ENCODE measurements around the gene PPP2R5A.

Gene PPP2R5A

DNA sequence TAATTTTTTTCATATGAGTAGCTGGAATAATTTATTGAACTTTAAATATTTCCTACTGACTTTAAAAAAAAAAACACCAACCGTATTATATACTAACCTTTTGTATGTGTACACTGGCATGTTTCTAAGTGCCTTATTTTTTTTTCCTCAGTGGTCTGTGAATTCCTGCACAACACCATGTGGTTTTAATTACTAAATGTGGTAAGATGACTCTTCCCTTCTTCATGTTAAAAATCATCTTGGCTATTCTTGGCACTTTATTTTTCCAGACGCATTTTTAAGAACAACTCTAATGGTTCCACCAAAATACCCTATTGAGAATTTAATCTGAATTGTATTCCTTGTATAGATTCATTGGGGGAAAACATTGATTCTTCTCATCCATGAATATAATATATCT is 28.4 kb downstream of the PPP2R5A start:
- no peaks in the 10 kb centered on the region for H3K9me3 ChIP-seq (ENCODE audit: control insufficient read depth, insufficient read depth, low read depth, low read length)
- ChIA-PET CTCF (interaction anchor here (0.6 to 1.4 kb wide), 7 partner anchors 17 to 633 kb away, joined by 3 to 6 read pairs (median 3); no protein-coding TSS in a partner anchor), POLR2A (no interaction called here)
- H3K36me3 ChIP-seq (ENCODE audit: control insufficient read depth in 2 of 2, insufficient read depth in 1 of 2, low read length in 2 of 2) = no peaks in the 10 kb centered on the region
- no peak overlapping the region for H3K4me3 ChIP-seq (ENCODE audit: low read depth, low read length)
- no peaks in the 10 kb centered on the region for H3K4me1 ChIP-seq (ENCODE audit: control insufficient read depth, insufficient read depth, low read length)
- no peak overlapping the region for H3K27ac ChIP-seq (ENCODE audit: extremely low read depth, low read depth, low read length)
- TF ChIP-seq ZNF19 (tag by site-specific recombination; IDR thresholded peaks at IDR 0.05; ENCODE audit: low read depth) (no peak), ZNF626 (tag by site-specific recombination; IDR thresholded peaks at IDR 0.05) (no peak), ZNF266 (tag by site-specific recombination; IDR thresholded peaks at IDR 0.05; ENCODE audit: low read depth) (no peak), ZBTB20 (tag by site-specific recombination; IDR thresholded peaks at IDR 0.05) (no peak), ZNF830 (tag by site-specific recombination; IDR thresholded peaks at IDR 0.05; ENCODE audit: low read depth) (no peak), ZNF211 (tag by site-specific recombination; IDR thresholded peaks at IDR 0.05; ENCODE audit: low read depth) (no peak), ZNF114 (tag by site-specific recombination; IDR thresholded peaks at IDR 0.05) (no peak), GFI1B (tag by site-specific recombination; IDR thresholded peaks at IDR 0.05) (no peak), KLF16 (tag by site-specific recombination; IDR thresholded peaks at IDR 0.05) (no peak), ZNF768 (tag by site-specific recombination; IDR thresholded peaks at IDR 0.05) (no peak), ZNF404 (tag by site-specific recombination; IDR thresholded peaks at IDR 0.05) (no peak), SALL2 (tag by site-specific recombination; IDR thresholded peaks at IDR 0.05; ENCODE audit: borderline replicate concordance) (no peak), ZNF16 (tag by site-specific recombination; IDR thresholded peaks at IDR 0.05; ENCODE audit: low read depth) (no peak), ZNF223 (tag by site-specific recombination; IDR thresholded peaks at IDR 0.05) (no peak), SETDB1 (IDR thresholded peaks at IDR 0.05; ENCODE audit: insufficient read length, low read length) (no peak), ZNF501 (tag by site-specific recombination; IDR thresholded peaks at IDR 0.05) (no peak)
- TF ChIP-seq, protein P1, sequence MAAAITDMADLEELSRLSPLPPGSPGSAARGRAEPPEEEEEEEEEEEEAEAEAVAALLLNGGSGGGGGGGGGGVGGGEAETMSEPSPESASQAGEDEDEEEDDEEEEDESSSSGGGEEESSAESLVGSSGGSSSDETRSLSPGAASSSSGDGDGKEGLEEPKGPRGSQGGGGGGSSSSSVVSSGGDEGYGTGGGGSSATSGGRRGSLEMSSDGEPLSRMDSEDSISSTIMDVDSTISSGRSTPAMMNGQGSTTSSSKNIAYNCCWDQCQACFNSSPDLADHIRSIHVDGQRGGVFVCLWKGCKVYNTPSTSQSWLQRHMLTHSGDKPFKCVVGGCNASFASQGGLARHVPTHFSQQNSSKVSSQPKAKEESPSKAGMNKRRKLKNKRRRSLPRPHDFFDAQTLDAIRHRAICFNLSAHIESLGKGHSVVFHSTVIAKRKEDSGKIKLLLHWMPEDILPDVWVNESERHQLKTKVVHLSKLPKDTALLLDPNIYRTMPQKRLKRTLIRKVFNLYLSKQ (tag by site-specific recombination; IDR thresholded peaks at IDR 0.05; ENCODE audit: borderline replicate concordance) = no peak
- TF ChIP-seq, protein P2, sequence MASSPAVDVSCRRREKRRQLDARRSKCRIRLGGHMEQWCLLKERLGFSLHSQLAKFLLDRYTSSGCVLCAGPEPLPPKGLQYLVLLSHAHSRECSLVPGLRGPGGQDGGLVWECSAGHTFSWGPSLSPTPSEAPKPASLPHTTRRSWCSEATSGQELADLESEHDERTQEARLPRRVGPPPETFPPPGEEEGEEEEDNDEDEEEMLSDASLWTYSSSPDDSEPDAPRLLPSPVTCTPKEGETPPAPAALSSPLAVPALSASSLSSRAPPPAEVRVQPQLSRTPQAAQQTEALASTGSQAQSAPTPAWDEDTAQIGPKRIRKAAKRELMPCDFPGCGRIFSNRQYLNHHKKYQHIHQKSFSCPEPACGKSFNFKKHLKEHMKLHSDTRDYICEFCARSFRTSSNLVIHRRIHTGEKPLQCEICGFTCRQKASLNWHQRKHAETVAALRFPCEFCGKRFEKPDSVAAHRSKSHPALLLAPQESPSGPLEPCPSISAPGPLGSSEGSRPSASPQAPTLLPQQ (tag by site-specific recombination; IDR thresholded peaks at IDR 0.05) = no peak

GRCh38 chr1:212315184-212315583 is 30.0 kb downstream of the PPP2R5A start:
- no peak overlapping the region for H3K27ac ChIP-seq (ENCODE audit: extremely low read depth, low read depth, low read length)
- H3K9me3 ChIP-seq (ENCODE audit: control insufficient read depth, insufficient read depth, low read depth, low read length) = no peaks in the 10 kb centered on the region
- H3K4me3 ChIP-seq (ENCODE audit: low read depth, low read length) = no peak overlapping the region
- TF ChIP-seq ZNF223 (tag by site-specific recombination; IDR thresholded peaks at IDR 0.05) = no peak
- TF ChIP-seq ZNF473 (tag by site-specific recombination; IDR thresholded peaks at IDR 0.05) = no peak
- no peak for TF ChIP-seq ZNF19 (tag by site-specific recombination; IDR thresholded peaks at IDR 0.05; ENCODE audit: low read depth)
- no peak for TF ChIP-seq ZNF664 (tag by site-specific recombination; IDR thresholded peaks at IDR 0.05)
- TF ChIP-seq, protein P3, sequence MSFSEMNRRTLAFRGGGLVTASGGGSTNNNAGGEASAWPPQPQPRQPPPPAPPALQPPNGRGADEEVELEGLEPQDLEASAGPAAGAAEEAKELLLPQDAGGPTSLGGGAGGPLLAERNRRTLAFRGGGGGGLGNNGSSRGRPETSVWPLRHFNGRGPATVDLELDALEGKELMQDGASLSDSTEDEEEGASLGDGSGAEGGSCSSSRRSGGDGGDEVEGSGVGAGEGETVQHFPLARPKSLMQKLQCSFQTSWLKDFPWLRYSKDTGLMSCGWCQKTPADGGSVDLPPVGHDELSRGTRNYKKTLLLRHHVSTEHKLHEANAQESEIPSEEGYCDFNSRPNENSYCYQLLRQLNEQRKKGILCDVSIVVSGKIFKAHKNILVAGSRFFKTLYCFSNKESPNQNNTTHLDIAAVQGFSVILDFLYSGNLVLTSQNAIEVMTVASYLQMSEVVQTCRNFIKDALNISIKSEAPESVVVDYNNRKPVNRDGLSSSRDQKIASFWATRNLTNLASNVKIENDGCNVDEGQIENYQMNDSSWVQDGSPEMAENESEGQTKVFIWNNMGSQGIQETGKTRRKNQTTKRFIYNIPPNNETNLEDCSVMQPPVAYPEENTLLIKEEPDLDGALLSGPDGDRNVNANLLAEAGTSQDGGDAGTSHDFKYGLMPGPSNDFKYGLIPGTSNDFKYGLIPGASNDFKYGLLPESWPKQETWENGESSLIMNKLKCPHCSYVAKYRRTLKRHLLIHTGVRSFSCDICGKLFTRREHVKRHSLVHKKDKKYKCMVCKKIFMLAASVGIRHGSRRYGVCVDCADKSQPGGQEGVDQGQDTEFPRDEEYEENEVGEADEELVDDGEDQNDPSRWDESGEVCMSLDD (tag by site-specific recombination; IDR thresholded peaks at IDR 0.05) = no peak
- no peaks in the 10 kb centered on the region for H3K36me3 ChIP-seq (ENCODE audit: control insufficient read depth in 2 of 2, insufficient read depth in 1 of 2, low read length in 2 of 2)
- H3K4me1 ChIP-seq (ENCODE audit: control insufficient read depth, insufficient read depth, low read length) = no peaks in the 10 kb centered on the region
- CTCF ChIA-PET = interaction anchor here (0.6 to 0.7 kb wide), 2 partner anchors 16 to 955 kb away, joined by 3 read pairs; no protein-coding TSS in a partner anchor
- POLR2A ChIA-PET = no interaction called here

Data from HEK293 (cell line).